KG1 (cell line): ENCODE results near the gene HMG20A.
A peak's percentile ranks its signal among the peaks of the same experiment; 100 is the strongest.
"Not testable (repeated sequence)": the region's sequence is repeated elsewhere in the genome, so short reads cannot be mapped to it uniquely, and the experiment has no call there.

Experiments used
- DNase-seq: peaks from one replicate; lab custom pipeline; 2025; lab: John Stamatoyannopoulos, UW

The HMG20A gene

DNA sequence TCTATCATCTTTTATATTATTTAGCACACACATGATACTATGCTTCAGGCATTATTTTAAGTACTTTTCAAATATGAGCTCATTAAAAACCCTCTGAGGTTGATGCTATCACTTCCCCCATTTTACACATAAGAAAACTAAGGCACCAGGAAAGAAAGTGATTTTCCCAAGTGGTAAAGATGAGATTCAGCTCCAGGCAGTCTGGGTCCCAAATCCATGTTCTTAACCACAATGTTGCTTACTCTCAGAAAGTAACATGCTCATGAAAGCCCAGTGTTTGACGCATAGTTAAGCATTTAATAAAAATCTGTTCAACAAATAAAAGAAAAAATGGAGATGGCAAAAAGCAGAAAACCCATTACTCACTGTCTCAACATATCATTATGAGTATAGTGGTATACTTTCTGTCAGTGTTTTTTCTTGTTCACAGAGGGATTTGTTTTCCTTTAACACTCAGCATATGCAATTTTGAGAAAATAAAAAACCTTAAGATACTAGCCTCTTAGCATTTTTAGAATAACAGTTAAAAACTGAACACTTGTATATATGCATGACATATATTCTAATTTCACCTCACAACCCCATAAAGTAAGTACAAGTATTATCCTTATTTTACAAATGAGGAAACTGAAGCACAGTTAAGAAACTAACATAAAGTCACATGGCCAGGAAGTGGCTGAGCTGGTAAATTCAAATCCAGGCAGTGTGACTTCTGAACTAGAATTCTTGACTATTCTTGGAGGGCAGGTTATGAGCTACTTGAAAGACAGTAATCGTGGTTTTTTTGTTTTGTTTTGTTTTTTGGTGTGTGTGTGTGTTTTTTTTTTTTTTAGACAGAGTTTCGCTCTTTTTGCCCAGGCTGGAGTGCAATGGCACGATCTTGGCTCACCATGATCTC, 11.2 kb upstream of the HMG20A start:
- peak; percentile 65 for DNase-seq

DNA sequence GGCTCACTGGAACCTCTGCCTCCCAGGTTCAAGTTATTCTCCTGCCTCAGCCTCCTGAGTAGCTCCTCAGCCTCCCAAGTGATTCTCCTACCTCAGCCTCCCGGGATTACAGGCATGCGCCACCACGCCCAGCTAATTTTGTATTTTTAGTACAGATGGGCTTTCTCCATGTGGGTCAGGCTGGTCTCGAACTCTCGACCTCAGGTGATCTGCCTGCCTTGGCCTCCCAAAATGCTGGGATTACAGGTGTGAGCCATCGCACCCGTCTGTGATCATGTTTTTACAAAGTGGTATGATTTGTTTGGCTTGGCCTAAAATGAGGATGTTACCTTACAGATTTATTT, 10.6 kb upstream of the HMG20A start:
- not testable (repeated sequence) for DNase-seq

DNA sequence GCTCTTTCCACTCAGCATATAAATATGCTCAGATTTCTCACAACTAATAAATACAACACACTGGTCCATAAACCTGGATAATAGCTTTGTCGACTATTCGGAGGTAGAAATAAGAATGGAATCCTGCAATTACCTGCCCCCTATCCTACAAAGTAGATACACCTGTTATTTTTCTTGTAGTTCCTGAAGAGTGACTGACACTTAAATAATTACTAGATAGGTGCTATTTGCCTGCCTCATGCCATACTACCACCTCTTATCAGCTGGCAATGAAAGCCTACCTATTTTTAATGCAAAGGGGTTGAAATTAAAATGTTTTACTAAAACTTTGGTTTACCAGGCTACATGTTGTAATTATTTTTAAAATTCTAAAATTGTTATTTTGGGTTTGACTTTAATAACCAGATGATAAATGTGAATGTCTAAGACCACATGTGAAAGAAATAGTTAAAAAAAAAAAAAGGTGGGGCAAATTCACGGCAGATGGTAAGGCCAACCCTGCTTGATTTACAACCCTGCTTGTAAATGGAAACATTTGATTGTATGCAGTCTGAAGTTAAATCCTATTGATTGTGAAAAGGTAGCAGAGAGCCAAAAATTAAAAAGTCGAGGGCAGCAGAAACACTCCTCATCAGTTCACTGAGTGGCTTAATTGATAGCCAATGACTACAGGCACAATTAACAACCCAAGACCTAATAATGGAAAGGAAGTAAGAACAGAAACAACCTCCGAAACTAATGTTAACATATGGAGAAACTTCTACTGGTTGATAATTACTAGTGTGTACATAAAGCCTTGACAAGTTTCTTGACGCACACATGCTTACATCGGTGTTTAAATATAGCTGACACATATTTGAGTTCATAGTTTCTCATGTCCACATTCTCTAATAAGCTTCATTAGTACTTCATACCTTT, 9.7 kb upstream of the HMG20A start:
- no peak for DNase-seq

DNA sequence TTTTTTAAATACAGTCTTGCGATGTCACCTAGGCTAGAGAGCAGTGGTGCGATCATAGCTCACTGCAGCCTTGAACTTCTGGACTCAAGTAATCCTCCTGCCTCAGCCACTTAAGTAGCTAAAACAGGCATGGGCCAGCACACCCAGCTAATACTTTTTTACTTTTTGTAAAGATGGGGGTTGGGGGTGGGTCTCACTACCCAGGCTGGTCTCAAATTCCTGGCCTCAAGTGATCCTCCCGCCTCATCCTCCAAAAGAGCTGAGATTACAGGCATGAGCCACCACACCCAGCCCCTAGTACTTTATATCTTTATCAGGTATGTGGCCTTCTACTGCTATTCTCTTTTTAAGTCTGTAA, 9.1 kb upstream of the HMG20A start:
- DNase-seq = no peak

DNA sequence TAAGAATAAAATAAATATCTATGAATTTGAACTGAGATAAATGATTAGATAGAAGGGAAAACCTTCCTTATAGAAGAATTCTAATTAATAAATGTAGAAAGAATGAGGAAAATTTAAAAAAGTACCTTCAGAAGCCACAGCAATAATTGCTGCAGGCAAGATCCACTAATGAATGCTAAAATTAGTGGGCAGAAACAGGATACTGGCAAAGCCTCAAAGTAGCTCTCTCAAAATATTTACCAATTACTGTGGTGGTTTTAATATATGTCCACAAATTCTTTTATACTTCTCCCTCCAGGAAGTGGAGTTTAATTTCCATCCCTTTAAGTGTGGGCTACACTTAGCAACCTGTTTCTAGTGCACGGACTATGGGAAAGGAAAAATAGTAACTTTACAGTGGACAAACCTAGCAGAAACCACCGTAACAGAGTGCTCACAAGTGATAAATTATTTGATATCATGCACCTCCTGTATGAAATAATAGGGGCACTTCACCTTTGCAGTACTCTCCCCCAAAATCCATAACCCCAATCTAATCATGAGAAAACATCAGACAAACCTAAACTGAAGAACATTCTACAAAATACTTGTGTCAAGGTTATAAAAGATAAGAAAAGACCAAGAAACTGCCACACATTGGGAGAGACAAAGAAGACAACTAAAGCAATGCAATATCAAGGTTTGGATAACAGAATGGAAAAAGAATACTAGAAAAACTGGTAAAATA, 7.6 kb upstream of the HMG20A start:
- DNase-seq = no peak

DNA sequence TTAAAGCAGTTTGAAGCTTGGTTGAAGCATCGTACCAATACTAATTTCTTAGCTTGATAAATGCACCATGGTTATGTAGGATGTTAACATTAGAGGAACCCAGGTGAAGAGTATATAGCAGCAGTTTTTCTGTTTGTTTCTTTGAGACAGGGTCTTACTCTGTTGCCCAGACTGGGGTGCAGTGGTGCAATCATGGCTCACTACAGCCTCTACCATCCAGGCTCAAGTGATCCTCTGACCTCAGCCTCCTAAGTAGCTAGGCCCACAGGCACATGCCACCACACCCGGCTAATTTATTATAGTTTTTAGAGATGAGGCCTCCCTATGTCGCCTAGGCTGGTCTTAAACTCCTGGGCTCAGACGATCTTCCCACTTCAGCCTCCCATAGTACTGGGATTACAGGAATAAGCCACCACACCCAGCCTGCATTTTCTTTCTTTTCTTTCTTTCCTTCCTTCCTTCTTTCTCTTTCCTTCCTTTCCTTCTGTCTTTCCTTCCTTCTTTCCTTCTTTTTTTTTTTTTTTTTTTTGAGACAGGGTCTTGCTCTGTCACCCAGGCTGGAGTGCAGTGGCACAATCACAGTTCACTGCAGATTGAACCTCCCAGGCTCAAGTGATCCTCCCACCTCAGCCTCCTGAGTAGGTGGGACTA, 6.9 kb upstream of the HMG20A start:
- no peak for DNase-seq

DNA sequence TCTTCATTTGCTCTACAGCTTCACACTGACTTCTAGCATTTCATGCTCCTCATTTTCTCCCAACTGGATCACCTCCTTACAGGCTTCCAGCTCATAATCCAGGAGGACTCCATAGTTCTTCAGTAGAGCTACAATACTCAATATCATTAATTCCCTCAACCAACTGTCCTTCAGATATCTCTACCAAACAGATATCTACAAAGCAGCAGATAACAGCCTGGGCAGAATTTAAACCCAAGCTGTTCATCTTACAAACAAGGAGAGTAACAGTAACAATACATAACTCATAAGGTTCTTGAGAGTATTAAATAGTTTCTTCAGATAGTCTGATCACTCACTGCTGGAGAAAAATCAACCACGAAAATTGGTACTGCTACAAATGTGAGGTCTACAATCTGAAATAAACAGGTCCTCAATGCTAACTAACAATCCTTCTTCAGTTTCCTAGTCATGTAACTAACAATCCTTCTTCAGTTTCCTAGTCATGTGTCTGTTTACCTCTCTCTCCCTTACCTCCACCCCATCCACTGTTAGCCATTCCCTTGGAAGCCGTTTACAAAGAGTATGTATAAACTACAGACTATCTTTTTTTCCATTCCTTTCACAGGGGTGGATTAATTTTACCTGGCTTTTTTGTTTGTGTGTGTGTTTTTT, 5.8 kb upstream of the HMG20A start:
- no peak for DNase-seq

DNA sequence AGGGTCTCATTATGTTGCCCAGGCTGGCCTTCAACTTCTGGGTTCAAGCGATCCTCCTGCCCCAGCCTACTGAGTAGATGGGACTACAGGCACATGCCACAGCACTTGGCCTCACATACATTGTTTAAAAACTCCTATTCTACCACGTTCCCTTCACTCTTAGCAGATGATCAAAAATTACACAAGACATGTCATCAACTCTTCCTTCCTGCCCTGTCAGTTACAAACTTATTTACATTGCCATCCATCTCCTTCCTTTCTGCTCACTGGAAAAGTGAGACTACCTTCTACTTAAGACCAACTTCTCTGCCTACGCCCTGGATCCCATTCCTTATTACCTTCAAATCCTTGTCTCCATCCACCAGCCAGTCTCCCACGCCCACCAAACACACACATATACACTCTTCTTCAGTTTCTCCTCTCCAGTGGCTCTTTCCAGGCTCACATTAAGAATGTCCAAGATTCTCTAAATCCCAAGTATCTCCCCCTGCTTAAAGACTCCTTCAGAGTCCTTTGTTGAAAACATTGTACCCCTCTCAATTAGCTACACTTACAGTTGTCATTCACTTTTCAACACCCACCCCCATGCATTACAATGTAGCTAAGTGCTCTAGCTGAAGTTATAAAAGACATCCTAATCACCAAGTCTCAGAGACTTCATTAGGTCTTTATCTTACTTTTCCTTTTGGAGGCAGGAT, 5.1 kb upstream of the HMG20A start:
- DNase-seq = no peak

DNA sequence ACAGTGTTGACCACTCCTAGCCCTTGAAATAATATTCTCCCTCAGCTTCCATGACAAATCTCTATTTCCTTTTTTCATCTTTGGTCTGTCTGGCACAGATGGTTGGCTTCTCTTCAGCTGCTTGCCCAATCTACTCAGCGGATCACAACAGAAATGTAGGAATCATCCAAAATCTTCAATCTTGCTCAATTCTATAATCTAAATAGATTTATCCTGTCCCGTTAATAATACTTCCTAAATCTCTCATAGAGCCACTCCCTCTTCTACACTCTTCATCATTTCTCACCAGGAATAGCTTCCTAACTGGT, 4.6 kb upstream of the HMG20A start:
- DNase-seq = no peak

DNA sequence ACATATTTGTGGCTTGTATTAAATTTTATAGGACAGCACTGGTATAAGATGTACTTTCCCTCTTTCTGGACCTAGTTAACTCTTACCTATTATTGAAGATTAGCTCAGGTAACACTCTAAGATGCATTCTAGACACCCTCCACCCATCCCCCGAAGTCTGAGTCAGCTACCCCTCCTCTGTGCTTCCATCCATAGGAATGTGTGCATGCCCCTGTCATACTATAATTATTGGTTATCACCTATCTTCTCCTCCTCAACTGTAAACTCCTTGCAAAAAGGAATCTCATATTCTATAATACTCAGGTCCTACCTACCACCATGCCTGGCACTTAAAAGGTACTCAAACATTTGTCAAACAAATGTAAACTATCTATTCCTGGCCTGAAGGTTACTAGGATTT, 3.7 kb upstream of the HMG20A start:
- no peak for DNase-seq

DNA sequence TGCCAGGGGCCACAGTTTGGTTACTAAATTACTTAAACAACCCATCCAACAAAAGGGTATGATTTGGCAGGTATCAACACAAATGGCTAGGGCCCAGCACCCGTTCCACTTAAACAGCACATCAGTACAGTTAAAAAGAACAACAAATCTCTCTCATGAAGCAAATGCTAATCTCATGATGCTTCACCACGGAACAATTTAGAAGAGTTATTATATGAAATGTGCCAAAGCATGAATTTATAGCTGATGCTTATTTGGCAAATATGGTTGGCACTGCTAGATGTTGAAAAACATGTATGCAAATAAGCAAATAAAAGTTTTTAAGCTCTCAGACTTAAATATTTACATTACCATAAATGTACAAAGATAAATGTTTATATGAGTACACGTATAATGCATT, 3.1 kb upstream of the HMG20A start:
- no peak for DNase-seq

DNA sequence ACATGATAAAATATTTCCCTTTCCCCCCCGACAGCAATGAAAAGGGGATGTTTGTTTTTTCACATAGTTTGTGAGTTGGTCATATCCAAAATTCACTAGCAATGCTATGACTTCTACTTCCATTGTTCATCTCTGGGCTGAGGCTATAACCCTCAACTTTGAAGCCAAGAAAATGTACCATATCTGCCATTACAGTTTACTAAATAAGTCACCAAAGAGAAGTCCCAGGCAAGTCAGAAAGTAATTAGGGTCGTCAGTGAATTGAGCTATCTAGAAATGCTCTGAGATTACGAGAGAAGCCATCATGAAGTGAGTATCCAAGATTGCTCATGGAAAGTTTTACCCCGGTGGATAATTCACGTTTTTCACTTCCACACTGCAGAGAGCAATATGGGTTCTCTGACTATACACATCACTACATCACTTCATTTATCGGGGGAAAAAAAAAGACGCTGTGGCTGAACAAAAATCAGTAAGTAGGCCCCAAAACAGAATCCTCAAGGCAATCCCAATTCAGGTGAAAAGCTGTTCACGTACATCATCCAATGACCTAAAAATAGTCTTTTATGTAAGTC, 2.2 kb upstream of the HMG20A start:
- DNase-seq = no peak

DNA sequence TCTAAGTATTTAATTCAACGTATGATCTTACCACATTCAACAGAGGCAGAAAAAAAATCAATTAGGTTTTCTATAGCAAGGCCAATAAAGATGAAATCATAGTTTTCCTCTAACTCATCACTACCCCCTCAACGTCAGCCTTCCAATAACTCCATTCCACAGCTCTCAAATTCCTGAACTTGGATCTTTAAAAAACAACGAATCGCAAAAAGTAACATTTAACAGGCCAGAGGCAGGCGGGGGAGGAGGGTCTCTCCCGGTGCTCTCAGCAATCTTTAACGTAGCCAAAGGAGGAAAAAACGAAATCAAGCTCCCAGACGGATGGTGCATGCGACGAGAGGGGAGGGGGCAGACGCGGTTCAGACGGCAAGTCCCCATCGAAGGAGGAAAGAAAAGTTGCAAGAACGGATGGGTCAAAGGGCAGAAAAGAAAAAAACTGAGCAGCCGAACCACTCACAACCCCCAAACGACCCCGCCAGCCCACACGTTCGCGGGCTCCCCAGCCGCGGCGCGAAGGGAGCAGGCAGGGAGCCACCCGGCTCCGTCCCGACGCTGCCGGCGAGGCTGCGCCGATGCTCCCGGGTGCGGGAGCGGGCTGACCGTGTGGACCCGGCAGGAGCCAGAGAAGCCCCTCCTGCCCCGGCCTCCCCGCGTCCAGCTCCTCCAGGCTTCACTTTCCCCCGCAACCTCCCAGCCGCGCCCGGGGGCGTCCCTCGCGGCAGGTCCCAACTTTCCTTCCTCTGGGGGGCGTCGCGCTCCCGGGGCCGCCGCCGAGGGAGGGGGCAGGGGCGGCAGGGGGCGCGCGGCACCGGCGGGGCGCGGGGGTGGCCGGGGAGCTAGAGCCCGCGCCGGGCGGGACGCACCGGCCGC, 1.5 kb upstream of the HMG20A start:
- no peak for DNase-seq

DNA sequence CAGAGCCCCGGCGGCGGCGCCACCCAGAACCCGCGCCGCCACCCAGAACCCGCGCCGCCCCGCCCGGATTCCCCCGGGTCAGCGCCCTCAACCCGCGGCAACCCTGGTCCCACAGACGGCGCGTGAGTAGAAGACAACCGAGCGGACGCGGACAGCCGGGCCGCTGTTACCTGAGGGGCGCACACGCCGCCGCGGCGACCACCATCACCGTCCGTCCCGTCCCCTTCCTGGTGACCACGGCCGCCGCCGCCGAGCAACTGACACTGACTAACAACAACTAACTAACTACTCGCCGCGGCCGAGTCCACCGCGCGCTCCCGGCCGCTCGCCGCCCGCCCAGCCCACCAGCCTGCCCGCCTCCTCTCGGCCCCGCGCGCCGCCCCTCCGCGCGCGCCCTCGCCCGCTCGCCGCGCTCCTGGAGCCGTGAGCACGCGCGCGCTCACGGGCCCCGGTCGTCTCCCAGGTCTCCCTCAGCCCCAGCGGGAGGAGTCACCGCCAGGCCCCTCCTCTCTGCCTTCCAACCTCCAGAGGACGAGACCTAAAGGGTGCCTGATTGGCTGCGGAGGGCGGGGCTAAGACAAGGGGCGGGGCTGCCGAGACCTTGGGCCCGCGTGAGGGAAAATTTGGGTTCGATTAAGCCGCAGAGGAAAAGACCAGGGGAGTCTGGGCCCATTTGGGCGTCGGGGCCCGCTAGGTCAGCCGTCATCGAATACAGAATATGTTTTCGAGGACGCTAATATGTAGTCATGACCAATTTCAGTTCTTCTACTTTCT, 665 bp upstream of the HMG20A start, which contains the start of gene PEAK1:
TSS of gene PEAK1 (minus strand) at position 269 of the 774 bp plus-strand sequence. CDS start 238,178 bp downstream, outside the sequence.
- peak; percentile 96 for DNase-seq

DNA sequence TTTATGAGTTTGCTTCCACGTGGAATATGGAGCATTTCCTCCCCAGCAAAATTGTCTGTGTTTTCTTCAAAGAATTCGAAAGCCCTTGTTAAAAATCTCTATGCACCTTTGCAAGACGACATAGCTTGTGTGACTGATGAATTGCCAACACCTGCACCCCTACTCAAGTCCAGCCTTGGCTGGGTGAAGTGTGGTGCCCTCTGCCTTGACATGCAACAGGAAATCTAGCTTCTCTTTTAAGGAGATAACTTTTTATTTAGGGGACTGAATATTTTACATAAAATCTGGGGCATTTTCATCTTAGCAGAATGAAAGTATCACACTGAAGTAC, 647 bp downstream of the HMG20A start:
- DNase-seq = no peak

DNA sequence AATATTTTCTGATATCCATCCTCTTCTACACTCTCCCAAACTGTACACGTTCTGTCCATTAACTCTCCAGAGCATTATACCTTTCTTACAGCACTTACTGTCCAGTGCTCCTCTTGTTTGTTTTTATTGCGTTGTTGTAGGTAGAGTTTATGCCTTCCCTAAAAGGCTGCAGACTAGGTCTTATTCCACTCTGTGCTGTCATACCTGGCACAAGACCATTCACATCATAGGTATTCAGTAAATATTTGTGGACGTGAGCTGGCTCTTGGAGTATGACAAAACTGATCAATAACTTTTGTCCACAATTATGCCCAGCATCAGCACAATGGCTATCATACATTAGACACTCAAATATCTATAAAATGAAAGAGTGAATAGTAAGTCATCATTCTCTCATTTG, 4.4 kb downstream of the HMG20A start:
- DNase-seq = no peak

DNA sequence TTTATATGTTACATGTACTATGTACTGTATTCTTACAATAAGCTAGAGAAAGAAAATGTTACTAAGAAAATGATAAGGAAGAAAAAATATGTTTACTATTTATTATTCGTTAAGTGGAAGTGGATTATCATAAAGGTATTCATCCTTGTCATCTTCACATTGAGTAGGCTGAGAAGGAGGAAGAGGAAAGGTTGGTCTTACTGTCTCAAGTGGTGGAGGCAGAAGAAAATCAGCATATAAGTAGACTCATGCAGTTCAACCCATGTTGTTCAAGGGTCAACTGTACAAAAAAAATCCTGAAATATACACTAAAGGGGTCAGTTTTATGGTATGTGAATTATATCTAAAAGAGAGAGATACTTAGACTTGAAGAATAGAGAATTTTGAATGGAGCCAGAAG, 5.7 kb downstream of the HMG20A start:
- DNase-seq = no peak

DNA sequence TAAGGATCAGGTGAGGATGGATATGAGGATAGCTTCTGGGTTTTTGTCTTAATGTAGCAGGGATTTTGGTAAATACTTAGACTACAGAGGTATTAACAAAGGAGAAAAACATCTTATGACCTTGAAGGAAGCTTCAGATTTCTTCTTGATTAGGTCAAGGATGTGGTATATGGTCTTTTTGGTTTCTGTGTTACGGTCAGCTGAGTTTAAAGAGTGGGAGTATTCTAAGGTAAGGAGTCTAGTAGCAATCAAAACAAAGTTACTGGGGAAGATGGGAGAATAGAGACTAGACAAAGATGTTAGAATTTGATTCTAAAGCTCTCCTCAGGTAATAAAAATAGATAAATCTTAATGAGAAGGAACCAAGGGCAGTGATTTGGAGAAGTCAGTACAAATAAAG, 6.2 kb downstream of the HMG20A start:
- DNase-seq = no peak

DNA sequence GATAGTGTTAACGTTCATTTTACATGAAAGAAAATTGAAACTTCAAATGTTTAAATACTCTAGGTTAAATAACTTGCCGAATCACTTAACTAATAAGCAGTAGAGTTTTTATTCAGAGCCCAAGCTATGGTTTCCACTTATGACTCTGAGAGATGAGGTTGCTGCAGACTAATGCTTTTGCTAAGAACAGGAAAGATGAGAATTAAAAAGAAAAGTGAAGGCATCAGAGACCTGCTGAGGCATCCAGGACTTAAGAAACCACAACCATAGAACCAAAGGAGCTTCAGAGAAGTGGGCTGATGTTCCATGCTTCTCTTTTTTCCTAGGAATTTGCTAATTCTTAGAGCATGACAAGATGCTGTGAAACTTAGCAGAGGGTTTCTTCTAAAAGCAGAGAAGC, 9.5 kb downstream of the HMG20A start:
- DNase-seq = no peak
